HG02678 (cell line): ENCODE data around the gene KIF25.
"Not testable (repeated sequence)": the region's sequence is repeated elsewhere in the genome, so short reads cannot be mapped to it uniquely, and the experiment has no call there.

Source experiments
- ATAC-seq: cut with Tn5 transposase; IDR thresholded peaks from one replicate; pipeline ENCODE4 v1.9.1; 2021; ENCODE audit warnings: mild to moderate bottlenecking, moderate library complexity; ENCODE audit not compliant: unreplicated experiment

Gene KIF25

GRCh38 chr6:167974640-167975344 is 22.7 kb upstream of the KIF25 start:
- no peak for ATAC-seq

GRCh38 chr6:167975458-167975857 is 22.0 kb upstream of the KIF25 start:
- no peak for ATAC-seq

GRCh38 chr6:167976116-167976657 is 21.3 kb upstream of the KIF25 start:
- not testable (repeated sequence) for ATAC-seq

- ATAC-seq = no peak
These were observed 20.8 kb upstream of the KIF25 start for GRCh38 chr6:167976708-167977107.

GRCh38 chr6:167977717-167978467 is 19.6 kb upstream of the KIF25 start:
- no peak for ATAC-seq

- ATAC-seq = no peak
These were observed 18.9 kb upstream of the KIF25 start for GRCh38 chr6:167978607-167979006.

GRCh38 chr6:167979436-167980139 is 17.9 kb upstream of the KIF25 start:
- no peak for ATAC-seq

GRCh38 chr6:167980911-167981580 is 16.4 kb upstream of the KIF25 start:
- no peak for ATAC-seq

- ATAC-seq = no peak
These were observed 15.5 kb upstream of the KIF25 start for GRCh38 chr6:167981916-167982462.

- no peak for ATAC-seq
These were observed 13.2 kb upstream of the KIF25 start for GRCh38 chr6:167984144-167984719.

- no peak for ATAC-seq
These were observed 12.4 kb upstream of the KIF25 start for GRCh38 chr6:167984876-167985604.

GRCh38 chr6:167985911-167986595 is 11.4 kb upstream of the KIF25 start:
- ATAC-seq = no peak

GRCh38 chr6:167987396-167988153 is 9.9 kb upstream of the KIF25 start:
- no peak for ATAC-seq

- ATAC-seq = no peak
These were observed 9.3 kb upstream of the KIF25 start for GRCh38 chr6:167988154-167988495.

GRCh38 chr6:167988945-167989841 is 8.3 kb upstream of the KIF25 start:
- ATAC-seq = no peak

GRCh38 chr6:167990016-167990945 is 7.2 kb upstream of the KIF25 start:
- ATAC-seq = no peak
